A549 (cell line): ENCODE measurements around the gene ZNF593OS. TPM values are rescaled to one million over a fixed set of nuclear protein-coding genes. Genes with fewer than 3 reads are reported as not detected.

Experiments used
- ATAC-seq, 2 experiments: fragments of 200-7000 bp in 1 of 2; fragments of >200 bp in 1 of 2; cut with Nextera tagmentation in 1 of 2; cut with Tn5 transposase in 1 of 2; 3 replicates each; pipeline versions ENCODE4 v1.8.0 to v1.9.1; 2018 to 2020; ENCODE audit warnings: mild to moderate bottlenecking in 1 of 2, moderate library complexity in 1 of 2
- CTCF ChIA-PET: fragments of 300-600 bp; sonication (Branson Sonifier 250); formaldehyde crosslinking; extraction: SDS; loops from one replicate; lab custom pipeline; 2021; ENCODE audit warnings: antibody characterized with exemption, inconsistent platforms; lab: Yijun Ruan, JAX
- POLR2A ChIA-PET: fragments of 350-600 bp; formaldehyde crosslinking; extraction: SDS; loops from one replicate; lab custom pipeline; 2021; ENCODE audit warnings: antibody characterized with exemption, inconsistent platforms; lab: Yijun Ruan, JAX
- DNase-seq, 2 experiments: peaks; one replicate each; pipeline versions ENCODE4 v3.0.0 to v3.0.0-alpha.2; 2011 to 2016; ENCODE audit warnings: low read depth in 1 of 2, low spot score in 1 of 2
- FAIRE-seq: peaks from 2 replicates; lab custom pipeline; 2011; peaks lifted over from hg19 to GRCh38; lab: Jason Lieb, UNC
- H3K27ac ChIP-seq, 2 experiments: fragments of >200 bp; sonication (Bioruptor Twin); formaldehyde crosslinking; 3 replicates each; pipeline ENCODE4 v1.5.1; 2016 to 2017
- H3K4me1 ChIP-seq: fragments of >200 bp; sonication (Bioruptor Twin); formaldehyde crosslinking; 3 replicates; pipeline ENCODE4 v1.6.1; 2016
- H3K4me2 ChIP-seq: fragments of >200 bp; sonication (Bioruptor Twin); formaldehyde crosslinking; 3 replicates; pipeline ENCODE4 v1.6.1; 2016
- H3K4me3 ChIP-seq: fragments of >200 bp; sonication (Bioruptor Twin); formaldehyde crosslinking; 3 replicates; pipeline ENCODE4 v1.5.1; 2016
- H3K9me3 ChIP-seq: fragments of >200 bp; sonication (Bioruptor Twin); formaldehyde crosslinking; 3 replicates; pipeline ENCODE4 v1.6.1; 2016
- BCL3 ChIP-seq: fragments of >200 bp; sonication (Bioruptor Twin); formaldehyde crosslinking; IDR thresholded peaks from 3 replicates; pipeline ENCODE4 v1.6.1; 2016
- CBX2 ChIP-seq: fragments of 200-600 bp; sonication (generic); IDR thresholded peaks from 2 replicates; pipeline ENCODE4 v1.6.1; 2016; ENCODE audit warnings: low read depth, mild to moderate bottlenecking, borderline replicate concordance
- CEBPB ChIP-seq, 2 experiments: fragments of >200 bp in 1 of 2; sonication (Bioruptor Twin) in 1 of 2; formaldehyde crosslinking in 1 of 2; IDR thresholded peaks; 2 replicates each; pipeline ENCODE4 v1.6.1; 2012 to 2016
- CHD2 ChIP-seq: fragments of 150-350 bp; IDR thresholded peaks from 2 replicates; pipeline ENCODE4 v1.6.1; 2014; ENCODE audit warnings: low read length; ENCODE audit not compliant: partially characterized antibody
- EHF ChIP-seq: fragments of 250-450 bp; sonication (Bioruptor Pico); IDR thresholded peaks from 2 replicates; pipeline ENCODE4 v1.5.0; 2020; ENCODE audit warnings: mild to moderate bottlenecking
- ELK1 ChIP-seq: fragments of 150-350 bp; IDR thresholded peaks from 2 replicates; pipeline ENCODE4 v1.6.1; 2014; ENCODE audit warnings: low read depth, mild to moderate bottlenecking, low read length
- FOSL2 ChIP-seq, 2 experiments: fragments of 450-650 bp in 1 of 2; fragments of >200 bp in 1 of 2; sonication (Bioruptor Twin) in 1 of 2; formaldehyde crosslinking; IDR thresholded peaks; 2 replicates each; pipeline versions ENCODE4 v1.5.0 to v1.6.1; 2016 to 2020; ENCODE audit warnings: mild to moderate bottlenecking in 1 of 2, moderate library complexity in 1 of 2
- FOXS1 ChIP-seq: fragments of 250-450 bp; sonication (Bioruptor Pico); IDR thresholded peaks from 2 replicates; pipeline ENCODE4 v1.5.0; 2020; ENCODE audit warnings: mild to moderate bottlenecking, moderate library complexity
- HDAC2 ChIP-seq: fragments of 200-600 bp; sonication (generic); IDR thresholded peaks from 2 replicates; pipeline ENCODE4 v1.6.1; 2016
- HEYL ChIP-seq: fragments of 250-450 bp; sonication (Bioruptor Pico); IDR thresholded peaks from 2 replicates; pipeline ENCODE4 v1.8.0; 2021; ENCODE audit warnings: mild to moderate bottlenecking, moderate library complexity
- JUN ChIP-seq, 2 experiments: fragments of >200 bp; sonication (Bioruptor Twin); formaldehyde crosslinking; IDR thresholded peaks; 2 replicates in 1 of 2; 3 replicates in 1 of 2; pipeline ENCODE4 v1.6.1; 2016 to 2017
- KDM5A ChIP-seq: fragments of 200-600 bp; sonication (generic); IDR thresholded peaks from 2 replicates; pipeline ENCODE4 v1.6.1; 2016; ENCODE audit warnings: antibody characterized with exemption, mild to moderate bottlenecking
- MAZ ChIP-seq: fragments of 150-350 bp; IDR thresholded peaks from 2 replicates; pipeline ENCODE4 v1.6.1; 2014; ENCODE audit warnings: antibody characterized with exemption, low read depth, low read length, borderline replicate concordance
- NR3C1 ChIP-seq: fragments of >200 bp; sonication (Bioruptor Twin); formaldehyde crosslinking; IDR thresholded peaks from 3 replicates; pipeline ENCODE4 v1.6.1; 2017
- PBX3 ChIP-seq: IDR thresholded peaks from 2 replicates; pipeline ENCODE4 v1.6.1; 2012
- POLR2AphosphoS2 ChIP-seq: conservative IDR thresholded peaks from 2 replicates; pipeline ENCODE4 v1.6.1; 2012; ENCODE audit warnings: low read length, improper control_type of control experiment, inconsistent platforms
- RAD21 ChIP-seq, 2 experiments: fragments of >200 bp in 1 of 2; sonication (Bioruptor Twin) in 1 of 2; formaldehyde crosslinking in 1 of 2; IDR thresholded peaks in 1 of 2; conservative IDR thresholded peaks in 1 of 2; 2 replicates in 1 of 2; 3 replicates in 1 of 2; pipeline ENCODE4 v1.6.1; 2012 to 2018; ENCODE audit warnings: inconsistent platforms in 1 of 2
- RCOR1 ChIP-seq: fragments of 150-350 bp; IDR thresholded peaks from 2 replicates; pipeline ENCODE4 v1.6.1; 2014; ENCODE audit warnings: antibody characterized with exemption, low read length, low read depth
- REST ChIP-seq: fragments of 200-600 bp; sonication (generic); IDR thresholded peaks from 2 replicates; pipeline ENCODE4 v1.6.1; 2016; ENCODE audit warnings: antibody characterized with exemption, mild to moderate bottlenecking, moderate library complexity
- ZC3H11A ChIP-seq: fragments of 450-650 bp; IDR thresholded peaks from 2 replicates; pipeline ENCODE4 v1.6.1; 2014; ENCODE audit warnings: antibody characterized with exemption, mild to moderate bottlenecking
- ZFP36 ChIP-seq: fragments of 450-650 bp; IDR thresholded peaks from 2 replicates; pipeline ENCODE4 v1.6.1; 2014; ENCODE audit warnings: borderline replicate concordance; ENCODE audit not compliant: partially characterized antibody
- ZNF302 ChIP-seq: fragments of 250-450 bp; sonication (Bioruptor Pico); IDR thresholded peaks from 2 replicates; pipeline ENCODE4 v1.9.0; 2021; ENCODE audit warnings: inconsistent platforms, mild to moderate bottlenecking, moderate library complexity
- WGBS: methylation state at CpG from one replicate; pipeline ENCODE4 v1.1.6; 2017; ENCODE audit errors: missing lambda C conversion rate; 5-methylcytosine and 5-hydroxymethylcytosine counted together
- polyA plus RNA-seq, 4 experiments: library from polyadenylated mRNA; depleted of rRNA in 3 of 4; stranded (reverse); fragments of >200 nt; fragmentation: RNase III in 1 of 4; extraction: RNeasy Plus Mini Kit Qiagen cat#74134 plus additional on column Dnase treatment in 1 of 4; gene quantifications; 2 replicates in 3 of 4; 3 replicates in 1 of 4; pipeline ENCODE4 v1.2.3, GENCODE V29; 2011 to 2017

ZNF593OS gene
- polyA plus RNA-seq, 2 of the 4 experiments (the other 2 are of a cell fraction), result not detected

- TF ChIP-seq RCOR1, result no peak
- TF ChIP-seq CBX2, result no peak
- TF ChIP-seq, all 56 proteins: peak for 0
Measured at GRCh38 chr1:26182383-26182696, 10.7 kb upstream of the ZNF593OS start (continued).

GRCh38 chr1:26181586-26182382, 10.2 kb upstream of the ZNF593OS start:
- no peak for ATAC-seq
- ChIA-PET CTCF (interaction anchor here (2.9 to 4.7 kb wide), 2 partner anchors 12 to 52 kb away, joined by 10 to 22 read pairs; partner anchors contain the start of genes CEP85 and ZNF593), POLR2A (no interaction called here)
- Histone ChIP-seq H3K9me3 (no peaks in the 10 kb centered on the region), H3K4me1 (no peaks in the 10 kb centered on the region), H3K27ac (no peak overlapping the region), H3K4me3 (no peak overlapping the region), H3K4me2 (no peak overlapping the region)
- no peak for FAIRE-seq
- DNase-seq, result no peak
- 69% methylated on average over 8 of the region's 9 CpGs for WGBS
- TF ChIP-seq KDM5A, result no peak
- no peak for TF ChIP-seq CEBPB (IDR thresholded peaks at IDR 0.05)
- no peak for TF ChIP-seq REST
- no peak for TF ChIP-seq EHF
- TF ChIP-seq HDAC2, result no peak
- TF ChIP-seq FOXS1 (CRISPR knock-in tag), result no peak
- TF ChIP-seq ZNF302 (CRISPR knock-in tag), result no peak

GRCh38 chr1:26180010-26180506, 8.4 kb upstream of the ZNF593OS start:
- TF ChIP-seq POLR2AphosphoS2 (no peak), JUN (IDR thresholded peaks at IDR 0.05) (no peak)
- DNase-seq, result no peak
- 58% methylated on average over 4 of the region's 4 CpGs for WGBS
- ChIA-PET CTCF (interaction anchor here (1.0 to 4.7 kb wide), 4 partner anchors 10 to 54 kb away, joined by 3 to 22 read pairs (median 7); partner anchors contain the start of genes CEP85 and ZNF593), POLR2A (interaction anchor here (1.4 kb wide), 1 partner anchor 54 kb away, joined by 3 read pairs; the partner anchor contains the start of gene CEP85)
- no peak for ATAC-seq
- Histone ChIP-seq H3K27ac (no peak overlapping the region), H3K4me3 (no peak overlapping the region), H3K4me2 (no peak overlapping the region), H3K4me1 (no peaks in the 10 kb centered on the region), H3K9me3 (no peaks in the 10 kb centered on the region)
- no peak for FAIRE-seq

- Histone ChIP-seq H3K4me1 (no peaks in the 10 kb centered on the region), H3K4me3 (no peak within 1 kb of the TSS), H3K9me3 (no peaks in the 10 kb centered on the region), H3K4me2 (no peak within 1 kb of the TSS), H3K27ac (no peak within 1 kb of the TSS)
- ChIA-PET CTCF (interaction anchor here (0.7 to 4.7 kb wide), 3 partner anchors 7 to 376 kb away, joined by 3 to 22 read pairs (median 4); partner anchors contain the start of genes CEP85 and ZNF593), POLR2A (no interaction called here)
- TF ChIP-seq PBX3 (no peak), HEYL (no peak), HDAC2 (no peak), FOSL2 (IDR thresholded peaks at IDR 0.05) (no peak), FOSL2 (CRISPR knock-in tag; IDR thresholded peaks at IDR 0.05) (no peak), RCOR1 (no peak), ZC3H11A (no peak), CHD2 (no peak), BCL3 (no peak), RAD21 (conservative IDR thresholded peaks at IDR 0.05 in 1 of 2, IDR thresholded peaks at IDR 0.05 in 1 of 2) (no peak), ZFP36 (no peak), NR3C1 (no peak), MAZ (no peak), ELK1 (no peak)
- DNase-seq (no peak), FAIRE-seq (no peak), ATAC-seq (no peak; a peak in 1 of 6 replicates)
- WGBS, result 86% methylated on average over 14 of the region's 21 CpGs
Measured at GRCh38 chr1:26177182-26177684, 5.6 kb upstream of the ZNF593OS start, which contains the start of gene CNKSR1. Gene CNKSR1 (plus strand): TSS chr1:26177491. CDS start chr1:26177548, 57 bp downstream.
